ENCODE data around the gene KRTAP5-9.
"Not testable (repeated sequence)": the region's sequence is repeated elsewhere in the genome, so short reads cannot be mapped to it uniquely, and the experiment has no call there.

KRTAP5-9 gene

GRCh38 chr11:71572811-71573210, 24.6 kb downstream of the KRTAP5-9 start:
- in situ Hi-C loops (cut with MboI; ENCODE audit: low sequenced_read_pairs, unreplicated experiment): no loop called here
- DNase-seq (ENCODE audit: low spot score): no peak
- no peak for TF ChIP-seq CTCF (IDR thresholded peaks at IDR 0.05; ENCODE audit: borderline replicate concordance, control extremely low read depth, extremely low read depth, insufficient read depth, missing control alignments)

DNA sequence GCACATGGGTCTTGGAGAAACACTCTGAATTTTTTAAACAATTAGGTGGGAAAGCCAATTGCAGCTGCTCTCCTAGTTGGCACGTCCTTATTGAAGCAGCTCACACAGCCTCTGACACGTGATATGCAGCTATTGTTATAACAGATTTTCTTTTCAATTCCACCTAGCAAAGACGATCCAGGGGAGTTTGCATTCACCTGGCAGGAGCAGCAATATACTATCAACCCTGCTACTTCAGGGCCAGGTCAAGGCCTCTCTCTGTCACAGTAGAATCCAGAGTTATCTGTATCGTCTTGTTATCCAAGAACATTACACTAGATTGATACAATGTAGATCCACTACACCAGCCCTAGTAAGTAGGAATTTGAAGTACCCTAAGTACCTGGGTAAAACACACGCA, 26.2 kb downstream of the KRTAP5-9 start:
- DNase-seq (ENCODE audit: low spot score): no peak
- no peak for TF ChIP-seq CTCF (IDR thresholded peaks at IDR 0.05; ENCODE audit: borderline replicate concordance, control extremely low read depth, extremely low read depth, insufficient read depth, missing control alignments)
- in situ Hi-C loops (cut with MboI; ENCODE audit: low sequenced_read_pairs, unreplicated experiment): no loop called here

DNA sequence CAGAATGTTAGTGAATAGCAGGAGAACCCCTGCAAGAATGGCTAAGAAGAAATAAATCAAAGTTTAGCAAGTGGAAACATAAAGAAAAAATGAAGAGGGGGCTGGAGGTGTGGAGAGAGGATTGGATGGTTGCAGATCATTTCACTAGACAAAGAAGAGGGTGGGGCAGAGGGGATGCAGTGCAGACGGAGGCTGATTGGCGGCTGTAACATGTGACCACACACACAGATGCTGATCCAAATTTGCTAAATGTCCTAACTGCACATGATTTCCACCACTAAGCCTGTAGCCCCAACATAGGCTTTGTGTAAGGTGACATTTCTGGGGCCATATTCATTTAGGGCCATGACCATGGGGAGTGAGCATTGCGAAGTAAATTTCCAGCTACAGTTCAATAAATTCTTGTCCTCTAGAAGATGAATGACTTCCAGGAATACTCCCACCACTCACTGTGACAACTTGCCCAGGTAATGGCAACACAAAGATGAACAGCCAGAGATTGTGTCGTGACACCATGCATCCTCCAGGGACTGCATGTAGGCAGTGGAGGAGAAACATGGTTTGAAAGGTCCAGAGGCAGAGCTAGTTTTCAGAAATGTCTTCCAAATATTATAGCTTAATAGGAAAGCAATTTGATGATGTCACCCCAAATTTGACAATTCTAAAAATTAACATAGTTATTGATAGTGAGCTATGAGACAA, 27.7 kb downstream of the KRTAP5-9 start:
- TF ChIP-seq CTCF (IDR thresholded peaks at IDR 0.05; ENCODE audit: borderline replicate concordance, control extremely low read depth, extremely low read depth, insufficient read depth, missing control alignments): no peak
- in situ Hi-C loops (cut with MboI; ENCODE audit: low sequenced_read_pairs, unreplicated experiment): no loop called here
- DNase-seq (ENCODE audit: low spot score): no peak

GRCh38 chr11:71576688-71577465, 28.7 kb downstream of the KRTAP5-9 start:
- in situ Hi-C loops (cut with MboI; ENCODE audit: low sequenced_read_pairs, unreplicated experiment); DNase-seq (ENCODE audit: low spot score): not testable (repeated sequence)

DNA sequence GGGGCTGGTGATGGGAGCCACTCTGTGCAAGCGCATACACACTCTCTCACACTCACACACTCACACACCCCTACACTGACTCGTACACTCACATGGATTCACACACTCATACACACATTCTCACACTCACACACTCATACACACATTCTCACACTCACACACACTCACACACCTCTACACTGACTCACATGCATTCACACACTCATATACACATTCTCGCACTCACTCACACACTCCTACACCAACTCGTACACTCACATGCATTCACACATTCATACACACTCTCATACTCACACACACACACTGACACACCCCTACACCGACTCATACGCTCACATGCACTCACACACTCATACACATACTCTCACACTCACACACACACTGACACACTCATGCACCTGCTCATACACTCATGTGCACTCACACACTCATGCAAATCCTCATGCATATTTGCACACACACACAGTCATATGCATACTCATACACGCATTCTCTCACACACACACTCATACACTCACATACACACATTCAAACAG, 29.3 kb downstream of the KRTAP5-9 start:
- TF ChIP-seq CTCF (IDR thresholded peaks at IDR 0.05; ENCODE audit: borderline replicate concordance, control extremely low read depth, extremely low read depth, insufficient read depth, missing control alignments): no peak
- no peak for DNase-seq (ENCODE audit: low spot score)
- in situ Hi-C loops (cut with MboI; ENCODE audit: low sequenced_read_pairs, unreplicated experiment): no loop called here

- in situ Hi-C loops (cut with MboI; ENCODE audit: low sequenced_read_pairs, unreplicated experiment); DNase-seq (ENCODE audit: low spot score): not testable (repeated sequence)
Observed at GRCh38 chr11:71579513-71579912, 31.3 kb downstream of the KRTAP5-9 start.

- in situ Hi-C loops (cut with MboI; ENCODE audit: low sequenced_read_pairs, unreplicated experiment): no loop called here
- TF ChIP-seq CTCF (IDR thresholded peaks at IDR 0.05; ENCODE audit: borderline replicate concordance, control extremely low read depth, extremely low read depth, insufficient read depth, missing control alignments): peak; percentile 68
- peak; percentile 65 for DNase-seq (ENCODE audit: low spot score)
Observed at GRCh38 chr11:71580057-71581003, 32.1 kb downstream of the KRTAP5-9 start.

All from GM13976 (cell line).